ENCODE measurements around the gene SPATS2L. TPM values are rescaled to one million over a fixed set of nuclear protein-coding genes. Genes with fewer than 3 reads are reported as not detected.
A peak's percentile ranks its signal among the peaks of the same experiment; 100 is the strongest.

SPATS2L gene
- total and polyA plus RNA-seq, 2 of the 13 experiments (the other 11 are each of a cell fraction or from before 2014, with no cell fraction given), result 154 to 212 TPM

- TF ChIP-seq HCFC1 (IDR thresholded peaks at IDR 0.05; ENCODE audit: low read depth, low read length) (no peak), ZBTB21 (CRISPR knock-in tag; IDR thresholded peaks at IDR 0.05) (no peak), SRSF1 (optimal IDR thresholded peaks at IDR 0.05; ENCODE audit: low read depth, low read length) (no peak), ZNF430 (CRISPR knock-in tag; IDR thresholded peaks at IDR 0.05) (no peak), ZNF451 (CRISPR knock-in tag; IDR thresholded peaks at IDR 0.05) (no peak), RFX5 (IDR thresholded peaks at IDR 0.05; ENCODE audit: low read depth, low read length) (peak; percentile 55; the same call in 1 of the 2 replicates), FLYWCH1 (CRISPR knock-in tag; IDR thresholded peaks at IDR 0.05) (no peak), ATF7-NPFF (CRISPR knock-in tag; IDR thresholded peaks at IDR 0.05; ENCODE audit: low read depth) (no peak; the same call in 1 of the 2 replicates), AKNA (CRISPR knock-in tag; IDR thresholded peaks at IDR 0.05; ENCODE audit: borderline replicate concordance) (no peak), PHF21A (CRISPR knock-in tag; IDR thresholded peaks at IDR 0.05) (peak; percentile 79), RORA (CRISPR knock-in tag; IDR thresholded peaks at IDR 0.05) (no peak), TIGD3 (CRISPR knock-in tag; IDR thresholded peaks at IDR 0.05; ENCODE audit: borderline replicate concordance) (no peak), ZNF101 (CRISPR knock-in tag; IDR thresholded peaks at IDR 0.05; ENCODE audit: borderline replicate concordance, low read depth) (no peak), HNF4G (IDR thresholded peaks at IDR 0.05; ENCODE audit: borderline replicate concordance, low read depth, low read length) (peak; percentile 82), HNF4G (CRISPR knock-in tag; IDR thresholded peaks at IDR 0.05; ENCODE audit: borderline replicate concordance, low read depth) (peak; percentile 92), FOSL2 (CRISPR knock-in tag; IDR thresholded peaks at IDR 0.05) (peak; percentile 98), PHF5A (CRISPR knock-in tag; IDR thresholded peaks at IDR 0.05; ENCODE audit: low read depth, unreplicated experiment) (peak; percentile 75), CBX1 (IDR thresholded peaks at IDR 0.05; ENCODE audit: low read depth) (no peak), ZC3H13 (CRISPR knock-in tag; IDR thresholded peaks at IDR 0.05) (no peak), ZNF790 (CRISPR knock-in tag; IDR thresholded peaks at IDR 0.05; ENCODE audit: borderline replicate concordance) (no peak), ZNF543 (CRISPR knock-in tag; IDR thresholded peaks at IDR 0.05) (no peak), ZBED4 (CRISPR knock-in tag; IDR thresholded peaks at IDR 0.05; ENCODE audit: borderline replicate concordance) (peak; percentile 71; the same call in 1 of the 2 replicates)
These were observed 60.7 kb downstream of the SPATS2L start (continued) for GRCh38 chr2:200367155-200367554.
